HL-60/S4 treated with retinoic acid at 250 ng/mL for 4 days and 3 days (cell line): ENCODE results near the gene GJA5.

Source experiments
- in situ Hi-C: fragments of 300-500 bp; cut with MboI; formaldehyde crosslinking; loops from 2 replicates; pipeline ENCODE4 v1.7.0; 2022; ENCODE audit warnings: low sequenced_read_pairs

The GJA5 gene

GRCh38 chr1:147760481-147761260 lies at the start of gene GJA5:
Gene GJA5 (minus strand): TSS chr1:147760602. CDS start chr1:147759238, 1,364 bp downstream.
- in situ Hi-C loops: no loop called here

GRCh38 chr1:147809236-147809635 lies 48.8 kb upstream of the GJA5 start:
- in situ Hi-C loops: no loop called here

GRCh38 chr1:147808025-147808424 lies 47.6 kb upstream of the GJA5 start:
- in situ Hi-C loops: no loop called here

GRCh38 chr1:147807405-147807804 lies 47.0 kb upstream of the GJA5 start:
- in situ Hi-C loops: no loop called here

- in situ Hi-C loops: no loop called here
These were observed 44.7 kb upstream of the GJA5 start for GRCh38 chr1:147804942-147805723.

- in situ Hi-C loops: no loop called here
These were observed 40.4 kb upstream of the GJA5 start for GRCh38 chr1:147800804-147801203.

- in situ Hi-C loops: no loop called here
These were observed 38.3 kb upstream of the GJA5 start for GRCh38 chr1:147798731-147799130.

GRCh38 chr1:147794570-147794969 lies 34.2 kb upstream of the GJA5 start:
- in situ Hi-C loops: no loop called here

- in situ Hi-C loops: no loop called here
These were observed 31.5 kb upstream of the GJA5 start for GRCh38 chr1:147791876-147792275.

GRCh38 chr1:147787765-147788164 lies 27.4 kb upstream of the GJA5 start:
- in situ Hi-C loops: no loop called here

GRCh38 chr1:147786536-147786935 lies 26.1 kb upstream of the GJA5 start:
- in situ Hi-C loops: no loop called here

- in situ Hi-C loops: no loop called here
These were observed 25.5 kb upstream of the GJA5 start for GRCh38 chr1:147785794-147786506.

GRCh38 chr1:147784941-147785340 lies 24.5 kb upstream of the GJA5 start:
- in situ Hi-C loops: no loop called here

GRCh38 chr1:147781056-147781471 lies 20.7 kb upstream of the GJA5 start:
- in situ Hi-C loops: no loop called here

- in situ Hi-C loops: no loop called here
These were observed 17.3 kb upstream of the GJA5 start for GRCh38 chr1:147777694-147778093.

GRCh38 chr1:147773215-147773715 lies 12.9 kb upstream of the GJA5 start:
- in situ Hi-C loops: no loop called here

GRCh38 chr1:147772570-147772969 lies 12.2 kb upstream of the GJA5 start:
- in situ Hi-C loops: no loop called here

GRCh38 chr1:147771226-147772125 lies 11.1 kb upstream of the GJA5 start:
- in situ Hi-C loops: no loop called here

- in situ Hi-C loops: no loop called here
These were observed 8.7 kb upstream of the GJA5 start for GRCh38 chr1:147769106-147769505.

- in situ Hi-C loops: no loop called here
These were observed 8.2 kb upstream of the GJA5 start for GRCh38 chr1:147768582-147768981.
